Measurements from ENCODE around the gene CFAP68.

DNA sequence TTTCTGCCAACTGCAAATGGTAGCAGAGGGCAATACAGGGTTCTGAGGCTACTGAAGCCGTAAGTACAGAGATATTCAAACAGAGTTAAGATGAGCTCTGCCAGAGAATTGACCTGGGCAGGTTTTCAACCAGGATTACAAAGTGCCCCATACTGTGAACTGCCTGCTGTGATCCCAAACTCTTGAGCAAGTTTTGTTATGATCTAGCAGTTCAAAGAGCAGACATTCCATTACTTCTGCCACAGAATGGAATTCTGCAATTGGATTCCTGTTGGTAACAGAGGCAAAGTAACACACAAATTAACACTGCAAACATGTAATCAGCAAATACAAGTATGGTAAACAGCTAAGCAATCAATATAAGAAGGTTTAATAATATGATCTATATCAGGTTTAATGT is 39.2 kb upstream of the CFAP68 start:
- no peak for TF ChIP-seq ZNF274 (IDR thresholded peaks at IDR 0.05; ENCODE audit: low read depth, low read length)
- TF ChIP-seq YY1 (IDR thresholded peaks at IDR 0.05; ENCODE audit: insufficient read depth, insufficient read length), result no peak
- TF ChIP-seq SUZ12 (IDR thresholded peaks at IDR 0.05; ENCODE audit: extremely low read depth, insufficient read depth, insufficient read length), result no peak

Data from NT2/D1 (cell line).